ENCODE measurements around the gene LAMB4. TPM values are rescaled to one million over a fixed set of nuclear protein-coding genes. Genes with fewer than 3 reads are reported as not detected.
A peak's percentile ranks its signal among the peaks of the same experiment; 100 is the strongest.

The LAMB4 gene
- total and polyA plus RNA-seq, 2 of the 8 experiments (the other 6 are each of a cell fraction or from before 2014, with no cell fraction given) = not detected

- H2AFZ ChIP-seq (ENCODE audit: low read length) = peak overlapping the region; percentile 93; the same call in 1 of the 2 replicates
- H2BK15ac ChIP-seq (ENCODE audit: low read length) = no peak overlapping the region
- H2BK120ac ChIP-seq (replicated peaks; ENCODE audit: low read depth, low read length) = no peak overlapping the region
- H3K23ac ChIP-seq (ENCODE audit: insufficient read length) = no peak overlapping the region
- H3K4me2 ChIP-seq (ENCODE audit: insufficient read depth in 1 of 2, low read depth in 2 of 2, low read length in 2 of 2) = peak overlapping the region in 1 of 2 experiments; percentile 23; a peak in 2 of 4 replicates
- FAIRE-seq (no peak), DNase-seq (ENCODE audit: low read depth in 1 of 2, low spot score in 2 of 2) (no peak)
- H3K79me1 ChIP-seq (ENCODE audit: low read depth, low read length) = no peaks in the 10 kb centered on the region
- H4K8ac ChIP-seq (ENCODE audit: extremely low read depth, insufficient read depth, low read length) = no peak overlapping the region
- no peak overlapping the region for H3K27ac ChIP-seq (ENCODE audit: low read depth, low read length)
- H2BK20ac ChIP-seq (ENCODE audit: low read length) = peak overlapping the region; percentile 83; the same call in 1 of the 2 replicates
- H3K4me3 ChIP-seq (ENCODE audit: extremely low read depth in 1 of 4, insufficient read depth in 2 of 4, low read depth in 3 of 4, low read length in 4 of 4) = no peak overlapping the region
- H3K56ac ChIP-seq (replicated peaks; ENCODE audit: insufficient read length, low read depth, low read length) = no peak overlapping the region
- H3K27me3 ChIP-seq (replicated peaks in 1 of 4; ENCODE audit: control insufficient read depth in 3 of 4, extremely low read depth in 1 of 4, insufficient read depth in 3 of 4, low read length in 3 of 4) = no peaks in the 10 kb centered on the region
- 73% methylated on average over 3 of the region's 3 CpGs; no CpG with 5 or more reads in 1 of the 2 experiments for WGBS, 2 experiments (ENCODE audit: extremely low coverage in 1 of 2, insufficient coverage in 1 of 2, insufficient read length in 1 of 2, insufficient replicate concordance in 2 of 2, low coverage in 1 of 2, low lambda C conversion rate in 2 of 2, missing lambda C conversion rate in 1 of 2)
- H3K9me3 ChIP-seq (ENCODE audit: insufficient read depth in 2 of 2, low read depth in 1 of 2, low read length in 1 of 2) = no peaks in the 10 kb centered on the region
- no peak overlapping the region for H2AK5ac ChIP-seq (ENCODE audit: low read depth, low read length)
- no peak overlapping the region for H3K9ac ChIP-seq (replicated peaks in 1 of 4; ENCODE audit: extremely low read depth in 1 of 4, low read depth in 3 of 4, low read length in 3 of 4)
- no peak overlapping the region for H2BK5ac ChIP-seq (ENCODE audit: low read depth, low read length)
- no peak overlapping the region for H3K14ac ChIP-seq (ENCODE audit: insufficient read length)
- peak overlapping the region; percentile 56; the same call in 1 of the 2 replicates for H3K18ac ChIP-seq (ENCODE audit: extremely low read depth, low read length)
- H3K23me2 ChIP-seq (ENCODE audit: low read depth, low read length) = no peaks in the 10 kb centered on the region
- no peaks in the 10 kb centered on the region for H3K36me3 ChIP-seq (ENCODE audit: control insufficient read depth in 2 of 4, insufficient read depth in 4 of 4, low read length in 3 of 4)
- H4K91ac ChIP-seq (replicated peaks; ENCODE audit: insufficient read length, low read length) = no peak overlapping the region
- ChIA-PET POLR2A (ENCODE audit: partially characterized antibody) (no interaction called here), CTCF (ENCODE audit: partially characterized antibody) (interaction anchor here (0.6 to 5.0 kb wide), 26 partner anchors 11 to 367 kb away, joined by 3 to 64 read pairs (median 4); partner anchors contain the start of gene LAMB4)
- peaks cover 0 to 5% (median 0%) of the 10 kb centered on the region in 4 experiments; a peak in 3 of 7 replicates for H3K4me1 ChIP-seq (replicated peaks in 1 of 4; ENCODE audit: control insufficient read depth in 3 of 4, insufficient read depth in 4 of 4, low read length in 3 of 4)
- H3K4ac ChIP-seq (replicated peaks; ENCODE audit: insufficient read length, low read depth, low read length) = no peak overlapping the region
- no peaks in the 10 kb centered on the region for H4K20me1 ChIP-seq (replicated peaks in 1 of 2; ENCODE audit: control insufficient read depth in 1 of 2, insufficient read depth in 2 of 2, low read length in 2 of 2)
- H3K79me2 ChIP-seq (ENCODE audit: control insufficient read depth in 1 of 2, insufficient read depth in 2 of 2, low read length in 2 of 2) = no peaks in the 10 kb centered on the region
- H2BK12ac ChIP-seq (ENCODE audit: low read depth, low read length) = no peak overlapping the region
- no peak overlapping the region for H4K5ac ChIP-seq (ENCODE audit: insufficient read length, low read depth, low read length)
These were observed 14.8 kb upstream of the LAMB4 start for GRCh38 chr7:108144931-108145330.

All from H1 (cell line).